NOMO-1 (cell line): Measurements from ENCODE around the gene PIGC.
A peak's percentile ranks its signal among the peaks of the same experiment; 100 is the strongest.

Experiments used
- DNase-seq, 2 experiments: peaks; one replicate each; lab custom pipeline; 2025; ENCODE audit not compliant: unreplicated experiment in 2 of 2; lab: John Stamatoyannopoulos, UW

The PIGC gene

GRCh38 chr1:172443666-172444453 lies at the start of gene PIGC:
Gene PIGC, minus strand, starts transcription at chr1:172444069. Its CDS starts 1,447 bp downstream, at chr1:172442622.
- peak; percentile 80 to 90 for DNase-seq

DNA sequence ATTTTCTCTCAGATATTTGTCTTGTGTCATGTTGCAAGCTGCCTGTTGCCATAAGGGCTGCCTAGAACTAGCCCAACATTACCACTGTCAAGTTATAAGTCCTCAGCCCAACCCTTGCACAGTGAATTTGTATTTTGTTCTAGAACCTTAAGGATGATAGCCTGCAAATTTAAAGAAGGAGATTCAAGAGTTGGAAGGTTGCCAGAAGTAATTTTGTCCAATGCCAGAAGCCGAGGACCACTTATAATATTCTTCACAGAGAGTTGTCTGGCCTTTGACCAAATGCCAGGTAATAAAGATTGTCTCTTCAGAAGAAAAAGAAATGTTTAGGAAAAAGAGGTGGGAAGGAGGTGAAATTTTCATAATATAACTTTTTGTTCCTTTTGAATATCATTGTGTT lies 48.6 kb upstream of the PIGC start:
- no peak for DNase-seq

DNA sequence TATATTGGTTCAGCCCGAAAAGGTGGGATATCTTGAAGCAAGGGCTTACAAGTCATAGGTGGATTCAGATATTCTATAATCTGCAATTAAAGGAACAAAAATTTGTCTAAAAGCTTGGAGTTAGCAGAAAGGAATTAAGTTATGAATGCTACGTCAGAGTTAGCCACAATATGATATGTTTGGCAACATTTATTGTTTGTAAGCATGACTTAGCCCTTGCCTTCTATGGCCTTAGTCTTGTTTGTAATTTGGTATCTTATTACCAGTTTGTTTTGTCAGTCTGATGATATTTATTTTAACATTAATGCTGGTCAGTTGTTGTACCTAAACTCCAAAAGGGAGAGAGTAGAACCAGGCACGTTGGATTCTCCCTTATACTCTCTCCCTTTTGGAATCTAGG lies 46.0 kb upstream of the PIGC start:
- DNase-seq, result no peak

- no peak for DNase-seq
These were observed 44.5 kb upstream of the PIGC start for GRCh38 chr1:172488393-172488792.

- no peak for DNase-seq
These were observed 43.7 kb upstream of the PIGC start for GRCh38 chr1:172487550-172487949.

DNA sequence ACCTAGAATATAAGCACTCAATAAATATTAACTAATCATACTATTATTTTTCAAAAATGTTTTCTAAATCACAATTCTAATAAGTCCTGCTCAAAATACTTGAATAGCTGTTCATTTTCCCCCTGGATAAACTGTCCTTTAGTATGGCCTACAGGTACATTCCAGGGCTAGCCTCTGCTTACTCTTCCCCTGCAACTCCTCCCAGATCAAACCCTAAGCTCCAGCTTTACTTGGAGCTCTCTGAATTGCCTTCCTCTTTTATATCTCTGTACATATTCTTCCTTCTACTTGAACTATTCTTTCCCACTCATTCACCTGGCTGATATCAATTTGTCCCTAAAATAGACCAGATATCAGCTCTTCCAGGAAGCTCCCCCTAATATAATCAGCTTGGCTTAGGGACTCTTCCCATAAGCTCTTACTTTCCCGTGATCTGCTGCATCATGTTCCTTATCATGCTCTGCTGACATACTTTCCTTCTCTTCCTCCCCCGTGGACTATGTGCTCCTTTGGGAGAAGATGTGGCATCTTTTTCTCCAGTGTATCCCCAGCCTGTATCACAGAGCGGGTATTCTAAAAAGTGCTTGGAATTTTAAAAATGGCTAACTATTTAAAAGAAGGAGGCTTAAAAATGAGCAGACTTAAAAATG lies 43.1 kb upstream of the PIGC start:
- no peak for DNase-seq

DNA sequence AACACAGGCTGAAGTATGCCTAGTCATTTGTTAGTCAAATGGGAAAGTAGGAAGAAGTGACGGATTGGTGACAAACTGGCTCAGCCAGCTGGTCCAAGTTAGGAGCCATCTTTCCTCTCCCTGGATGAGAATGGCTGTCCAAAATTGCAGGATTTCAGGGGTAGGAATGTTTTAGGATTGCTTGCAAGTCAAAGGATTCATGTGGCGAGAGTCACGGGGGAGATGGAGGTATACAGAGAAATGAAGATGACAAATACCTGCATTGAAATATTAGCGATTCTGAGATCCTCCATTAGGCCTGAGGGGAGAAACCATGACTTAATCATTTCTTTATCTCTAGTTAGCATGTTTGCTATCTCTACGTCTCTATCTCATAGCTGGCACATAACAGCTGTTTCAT lies 41.8 kb upstream of the PIGC start:
- no peak for DNase-seq

DNA sequence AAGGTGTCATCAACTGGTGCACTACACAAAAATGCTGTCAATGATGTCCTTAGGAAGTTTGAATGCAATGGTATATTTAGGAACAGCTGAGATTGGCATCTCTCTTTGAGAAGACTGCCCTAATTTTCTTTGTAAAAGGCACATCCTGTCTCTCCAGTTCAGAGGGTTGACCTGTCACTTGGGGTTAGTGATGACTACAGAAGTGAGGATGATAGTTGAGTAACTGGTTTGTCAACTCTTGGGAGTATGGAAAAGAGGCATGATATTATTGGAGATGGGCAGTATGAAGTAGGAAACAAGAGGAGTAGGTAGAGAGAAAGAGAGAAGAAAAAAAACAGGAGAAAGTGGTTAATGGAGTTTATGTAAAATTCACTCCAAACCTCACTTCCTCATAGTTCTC lies 40.4 kb upstream of the PIGC start:
- DNase-seq, result no peak

- no peak for DNase-seq
These were observed 39.6 kb upstream of the PIGC start for GRCh38 chr1:172483448-172483847.

GRCh38 chr1:172482044-172482443 lies 38.2 kb upstream of the PIGC start:
- DNase-seq, result no peak

GRCh38 chr1:172480431-172480830 lies 36.6 kb upstream of the PIGC start:
- no peak for DNase-seq

GRCh38 chr1:172478485-172478884 lies 34.6 kb upstream of the PIGC start:
- DNase-seq, result no peak

GRCh38 chr1:172477741-172478140 lies 33.9 kb upstream of the PIGC start:
- DNase-seq, result no peak

GRCh38 chr1:172477216-172477615 lies 33.3 kb upstream of the PIGC start:
- DNase-seq, result no peak

DNA sequence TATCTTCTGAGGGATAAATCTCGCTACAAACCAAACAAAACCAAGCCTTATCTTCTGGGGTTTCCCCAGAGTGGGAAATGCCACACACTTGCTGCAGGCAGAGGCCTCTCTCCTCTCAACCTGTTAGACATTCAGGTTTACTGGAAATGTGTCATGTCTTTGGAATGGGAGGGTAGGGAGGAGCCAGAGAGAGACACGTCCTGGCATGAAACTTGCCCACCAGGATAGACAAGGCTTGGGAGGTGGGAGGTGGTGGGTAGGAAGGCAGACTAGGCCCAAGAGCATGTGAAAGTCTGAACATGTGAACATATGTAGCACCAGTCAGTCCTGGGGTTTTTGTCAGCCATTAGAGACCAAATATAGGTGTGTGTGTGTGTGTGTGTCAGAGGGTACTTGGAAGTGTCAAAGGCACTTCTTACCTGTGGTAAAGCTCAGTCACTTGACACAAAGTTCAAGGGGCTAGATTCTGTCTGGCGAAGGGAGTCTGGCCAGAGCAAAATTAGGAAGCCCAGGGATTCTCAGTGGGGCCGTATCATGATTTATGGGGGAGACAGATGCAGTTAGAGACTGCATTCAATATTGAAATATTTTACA lies 32.4 kb upstream of the PIGC start:
- no peak for DNase-seq

DNA sequence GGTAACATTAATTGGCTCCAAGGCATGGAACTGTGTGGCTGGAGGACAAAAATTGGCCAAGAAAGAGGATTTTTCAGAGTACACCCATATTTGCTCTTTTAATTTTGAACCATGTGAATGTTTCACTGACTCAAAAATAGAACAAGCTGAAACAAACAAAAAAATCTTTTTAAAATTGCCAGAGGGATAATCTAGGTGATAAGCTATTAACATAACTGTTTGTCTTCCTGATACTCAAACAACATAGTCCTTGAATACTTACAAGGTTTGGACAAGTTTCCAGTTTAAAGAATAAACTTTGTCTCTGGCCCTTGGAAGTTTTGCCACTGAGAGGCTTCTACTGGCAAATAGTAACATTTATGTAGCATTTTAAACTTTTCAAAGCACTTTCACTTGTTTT lies 30.0 kb upstream of the PIGC start:
- no peak for DNase-seq

GRCh38 chr1:172473302-172473701 lies 29.4 kb upstream of the PIGC start:
- peak; percentile 95 to 98 for DNase-seq

DNA sequence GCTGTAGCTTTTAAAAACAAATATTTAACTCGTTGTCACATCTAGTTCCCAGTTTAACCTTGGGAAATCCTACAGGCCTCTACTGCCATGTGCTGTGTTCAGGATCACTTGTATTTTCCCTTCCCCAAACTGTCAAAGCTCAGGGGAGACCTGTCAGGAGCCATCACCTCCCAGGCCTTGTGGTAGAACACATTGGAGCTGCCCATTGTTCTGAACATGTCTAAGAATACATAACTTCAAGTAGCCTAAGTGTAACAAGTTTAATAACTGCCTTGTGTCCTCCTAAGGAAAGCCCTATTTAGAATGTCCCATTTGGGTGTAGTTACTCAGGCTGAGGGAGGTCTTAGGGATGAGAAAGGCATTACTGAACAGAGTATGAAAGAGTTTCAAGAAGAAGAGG lies 28.6 kb upstream of the PIGC start:
- DNase-seq, result peak in 1 of 2 experiments; percentile 61

DNA sequence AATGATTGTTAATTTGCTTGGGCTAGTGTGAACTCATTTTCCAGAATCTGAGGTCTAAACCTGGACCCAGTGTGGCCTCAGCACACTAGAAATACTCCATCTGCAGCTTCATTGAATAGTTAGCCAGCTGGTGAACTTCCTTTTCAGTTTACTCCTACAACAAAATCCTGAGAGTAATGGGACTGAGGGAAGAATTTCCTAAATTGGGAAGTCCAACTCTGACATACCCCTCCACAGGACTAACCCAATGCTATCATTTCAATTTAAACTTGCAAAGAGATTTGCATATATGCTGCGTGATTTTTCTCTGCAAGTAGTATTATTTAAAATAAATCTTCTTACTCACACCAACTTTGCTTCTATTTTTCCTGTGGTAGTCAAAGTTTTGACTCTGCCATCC lies 27.8 kb upstream of the PIGC start:
- no peak for DNase-seq

GRCh38 chr1:172470149-172470548 lies 26.3 kb upstream of the PIGC start:
- no peak for DNase-seq

DNA sequence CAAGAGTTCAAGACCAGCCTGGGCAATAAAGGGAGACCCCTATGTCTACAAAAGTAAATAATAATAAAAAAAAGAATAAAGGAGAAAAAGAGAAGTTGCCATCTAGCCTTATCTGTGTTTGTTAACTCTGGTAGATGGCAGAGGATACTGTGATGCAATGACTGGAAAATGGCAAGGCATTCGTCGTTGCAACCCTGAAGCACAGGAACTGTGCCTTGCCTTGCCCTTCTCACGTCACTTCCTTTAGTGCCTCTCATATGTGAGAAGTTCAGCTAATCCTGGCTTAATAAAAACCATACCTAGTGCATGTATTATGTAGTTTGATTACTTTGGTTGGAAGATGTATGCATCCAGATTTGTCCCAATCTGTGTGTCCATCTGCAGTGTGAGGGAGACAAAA lies 25.8 kb upstream of the PIGC start:
- DNase-seq, result peak; percentile 78

- DNase-seq, result no peak
These were observed 24.4 kb upstream of the PIGC start for GRCh38 chr1:172468296-172468695.
